K562 (cell line): Measurements from ENCODE around the gene CSRNP2. TPM values are rescaled to one million over a fixed set of nuclear protein-coding genes. Genes with fewer than 3 reads are reported as not detected.

ENCODE experiments used
- ATF7 ChIP-seq: fragments of 450-650 bp; IDR thresholded peaks from 2 replicates; pipeline ENCODE4 v1.7.1; 2014; ENCODE audit warnings: mild to moderate bottlenecking, moderate library complexity
- BMI1 ChIP-seq: fragments of 150-350 bp; IDR thresholded peaks from 2 replicates; pipeline ENCODE4 v1.6.1; 2014; ENCODE audit warnings: low read length
- CBX2 ChIP-seq: fragments of 200-600 bp; sonication (generic); IDR thresholded peaks from one replicate; pipeline ENCODE4 v1.6.1; 2012; ENCODE audit warnings: mild to moderate bottlenecking, low read length, inconsistent platforms; ENCODE audit not compliant: insufficient read depth, poor library complexity, severe bottlenecking
- CCAR2 ChIP-seq: fragments of 200-400 bp; formaldehyde crosslinking; IDR thresholded peaks from 2 replicates; pipeline ENCODE4 v1.6.1; 2017; ENCODE audit warnings: mild to moderate bottlenecking, low read depth, low read length
- GABPB1 ChIP-seq: sonication (generic); formaldehyde crosslinking; IDR thresholded peaks from 2 replicates; pipeline ENCODE4 v1.8.0; 2022; ENCODE audit warnings: mild to moderate bottlenecking, missing genetic modification reagents
- HDAC8 ChIP-seq: fragments of 450-650 bp; IDR thresholded peaks from 2 replicates; pipeline ENCODE4 v1.6.1; 2016; ENCODE audit warnings: mild to moderate bottlenecking, missing genetic modification characterization, moderate library complexity, missing compliant biosample characterization
- HINFP ChIP-seq: fragments of 450-650 bp; conservative IDR thresholded peaks from 2 replicates; pipeline ENCODE4 v1.6.1; 2016; ENCODE audit warnings: missing genetic modification characterization, low read depth, mild to moderate bottlenecking, control low read depth, missing compliant biosample characterization
- HLTF ChIP-seq: fragments of 450-650 bp; IDR thresholded peaks from 2 replicates; pipeline ENCODE4 v1.6.1; 2016
- IFI16 ChIP-seq: fragments of 250-450 bp; sonication (Bioruptor Pico); IDR thresholded peaks from 2 replicates; pipeline ENCODE4 v2.1.2; 2022; ENCODE audit warnings: mild to moderate bottlenecking, inconsistent platforms
- KAT2B ChIP-seq: IDR thresholded peaks from one replicate; pipeline ENCODE4 v1.6.1; 2012; ENCODE audit warnings: low read depth, mild to moderate bottlenecking, control low read depth, inconsistent platforms, low read length, moderate library complexity
- KDM1A ChIP-seq, 2 experiments: fragments of 450-650 bp; IDR thresholded peaks; 2 replicates each; pipeline ENCODE4 v1.6.1; 2016; ENCODE audit warnings: mild to moderate bottlenecking in 2 of 2
- KLF10 ChIP-seq: fragments of 250-450 bp; sonication (Bioruptor Pico); IDR thresholded peaks from 2 replicates; pipeline ENCODE4 v1.6.1; 2021; ENCODE audit warnings: matching md5 sums
- MEIS2 ChIP-seq: fragments of 450-650 bp; IDR thresholded peaks from 2 replicates; pipeline ENCODE4 v1.6.1; 2014; ENCODE audit warnings: mild to moderate bottlenecking; ENCODE audit not compliant: partially characterized antibody
- MYBL2 ChIP-seq, 2 experiments: fragments of 450-650 bp in 1 of 2; sonication (generic) in 1 of 2; formaldehyde crosslinking in 1 of 2; IDR thresholded peaks; 2 replicates each; pipeline versions ENCODE4 v1.6.1 to v1.8.1; 2017 to 2022; ENCODE audit warnings: borderline replicate concordance in 1 of 2, inconsistent platforms in 1 of 2, low read depth in 1 of 2, mild to moderate bottlenecking in 1 of 2, missing genetic modification reagents in 1 of 2, moderate library complexity in 1 of 2
- NCOA4 ChIP-seq: fragments of 450-650 bp; IDR thresholded peaks from 2 replicates; pipeline ENCODE4 v1.6.1; 2018; ENCODE audit warnings: mild to moderate bottlenecking; ENCODE audit not compliant: partially characterized antibody
- NFE2L1 ChIP-seq: fragments of 450-650 bp; IDR thresholded peaks from 2 replicates; pipeline ENCODE4 v1.6.1; 2016; ENCODE audit warnings: missing genetic modification characterization, low read depth, mild to moderate bottlenecking, missing compliant biosample characterization, moderate library complexity, borderline replicate concordance
- PYGO2 ChIP-seq: fragments of 450-650 bp; IDR thresholded peaks from 2 replicates; pipeline ENCODE4 v1.6.1; 2016; ENCODE audit warnings: mild to moderate bottlenecking, missing genetic modification characterization, moderate library complexity, missing compliant biosample characterization
- RBM22 ChIP-seq: fragments of 200-400 bp; formaldehyde crosslinking; IDR thresholded peaks from 2 replicates; pipeline ENCODE4 v1.6.1; 2018; ENCODE audit warnings: low read length, low read depth; ENCODE audit not compliant: poor library complexity, severe bottlenecking
- SNRNP70 ChIP-seq: fragments of 200-400 bp; formaldehyde crosslinking; optimal IDR thresholded peaks from 2 replicates; pipeline ENCODE3; 2017; ENCODE audit warnings: low read depth, low read length
- SP2 ChIP-seq: IDR thresholded peaks from 2 replicates; pipeline ENCODE4 v1.6.1; 2011; ENCODE audit warnings: mild to moderate bottlenecking, low read depth, low read length, moderate library complexity; ENCODE audit not compliant: poor library complexity, severe bottlenecking; ENCODE audit errors: extremely low read depth
- TAF1 ChIP-seq: IDR thresholded peaks from 2 replicates; pipeline ENCODE4 v1.6.1; 2011; ENCODE audit warnings: mild to moderate bottlenecking, low read length, moderate library complexity; ENCODE audit not compliant: insufficient read depth, control insufficient read depth, severe bottlenecking; ENCODE audit errors: extremely low read depth
- TAF15 ChIP-seq: fragments of 200-400 bp; formaldehyde crosslinking; IDR thresholded peaks from 2 replicates; pipeline ENCODE4 v1.6.1; 2017; ENCODE audit warnings: mild to moderate bottlenecking, low read depth, low read length, moderate library complexity
- ZBTB1 ChIP-seq: sonication (generic); formaldehyde crosslinking; IDR thresholded peaks from 2 replicates; pipeline ENCODE4 v1.8.1; 2023; ENCODE audit warnings: missing genetic modification reagents, low read depth, mild to moderate bottlenecking, borderline replicate concordance
- ZBTB17 ChIP-seq: fragments of 450-650 bp; formaldehyde crosslinking; IDR thresholded peaks from 2 replicates; pipeline ENCODE4 v1.4.0; 2020; ENCODE audit warnings: mild to moderate bottlenecking
- ZC3H8 ChIP-seq: fragments of 450-650 bp; IDR thresholded peaks from 2 replicates; pipeline ENCODE4 v1.6.1; 2017
- ZFPM2 ChIP-seq: fragments of 250-450 bp; sonication (Bioruptor Pico); IDR thresholded peaks from 2 replicates; pipeline ENCODE4 v1.5.1; 2022; ENCODE audit warnings: mild to moderate bottlenecking
- ZNF274 ChIP-seq: IDR thresholded peaks from 2 replicates; pipeline ENCODE4 v1.6.1; 2011; ENCODE audit warnings: low read depth, mild to moderate bottlenecking, low read length, moderate library complexity, borderline replicate concordance
- ZNF586 ChIP-seq: fragments of 450-650 bp; formaldehyde crosslinking; conservative IDR thresholded peaks from 2 replicates; pipeline ENCODE4 v1.4.0; 2020; ENCODE audit warnings: mild to moderate bottlenecking, moderate library complexity
- ZNF695 ChIP-seq: fragments of 450-650 bp; formaldehyde crosslinking; IDR thresholded peaks from 2 replicates; pipeline ENCODE4 v1.4.0; 2020; ENCODE audit warnings: mild to moderate bottlenecking, moderate library complexity
- ZZZ3 ChIP-seq: fragments of 450-650 bp; IDR thresholded peaks from 2 replicates; pipeline ENCODE4 v1.6.1; 2016; ENCODE audit warnings: antibody characterized with exemption, mild to moderate bottlenecking, moderate library complexity
- polyA plus RNA-seq, 8 experiments: library from polyadenylated mRNA; depleted of rRNA in 4 of 8; stranded (reverse) in 5 of 8; unstranded in 3 of 8; fragments of >200 nt; fragmentation: Nextera tagmentation in 2 of 8; fragmentation: Illumina TruSeq in 1 of 8; extraction: Ambion mirVana in 2 of 8; extraction: Trizol in 1 of 8; gene quantifications; 2 replicates each; pipeline versions ENCODE4 v1.2.1 to v1.2.3, GENCODE V29; 2011 to 2014; ENCODE audit warnings: inconsistent platforms in 1 of 8, missing spikeins in 1 of 8
- total RNA-seq, 7 experiments: library from RNA; depleted of rRNA in 6 of 7; stranded (reverse); fragments of >200 nt in 6 of 7; fragmentation: Illumina TruSeq in 2 of 7; extraction: Trizol in 2 of 7; gene quantifications; 2 replicates each; pipeline versions ENCODE4 v1.2.1 to v1.2.3, GENCODE V29; 2011 to 2021; ENCODE audit warnings: low replicate concordance in 1 of 7

Gene CSRNP2
- total and polyA plus RNA-seq, 9 of the 15 experiments (the other 6 are each of a cell fraction or from before 2014, with no cell fraction given), result 1.6 to 13.9 (median 5.9) TPM

DNA sequence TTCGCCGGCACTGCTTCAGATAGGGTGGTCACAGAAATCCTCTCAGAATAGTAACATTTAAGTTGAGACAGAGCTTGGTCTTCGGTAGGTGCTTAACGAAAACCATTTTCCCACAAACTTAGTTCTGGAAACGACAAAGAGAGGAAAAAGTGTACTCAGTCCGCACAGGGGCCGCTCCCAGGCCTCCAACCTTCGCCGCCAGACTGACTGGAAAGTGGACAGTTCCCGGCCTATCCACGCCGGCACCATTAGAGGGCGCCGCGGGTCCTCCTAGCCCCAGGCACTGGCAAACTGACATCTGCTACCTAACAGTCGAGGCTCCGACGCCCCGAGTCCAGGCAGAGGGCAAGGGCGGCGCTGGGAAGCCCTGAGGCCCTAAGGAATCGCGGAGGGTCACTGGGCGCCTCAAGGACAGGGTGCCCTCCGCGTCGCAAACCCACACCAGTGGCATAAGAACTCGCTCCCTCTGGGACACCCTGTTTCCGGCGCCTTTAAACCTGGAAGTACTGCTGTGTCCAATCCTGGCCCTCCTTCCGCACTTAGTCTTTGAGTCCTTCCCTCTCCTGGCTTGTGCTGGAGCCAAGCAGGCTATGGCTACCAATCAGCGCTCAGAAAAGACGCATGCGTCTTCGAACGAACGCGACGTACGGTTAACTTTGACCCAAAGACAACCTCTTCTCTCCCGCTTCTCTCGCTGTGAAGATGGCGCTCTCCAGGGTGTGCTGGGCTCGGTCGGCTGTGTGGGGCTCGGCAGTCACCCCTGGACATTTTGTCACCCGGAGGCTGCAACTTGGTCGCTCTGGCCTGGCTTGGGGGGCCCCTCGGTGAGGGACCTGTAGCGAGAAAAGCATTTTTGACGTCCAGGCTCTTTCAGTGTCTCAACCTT is 35.5 kb downstream of the CSRNP2 start, which contains the start of gene LETMD1 (continued):
- peak; percentile 74 for TF ChIP-seq MYBL2 (IDR thresholded peaks at IDR 0.05; ENCODE audit: low read depth)
- TF ChIP-seq MYBL2 (CRISPR knock-in tag; IDR thresholded peaks at IDR 0.05; ENCODE audit: borderline replicate concordance), result no peak
- no peak for TF ChIP-seq IFI16
- no peak for TF ChIP-seq ZBTB1 (CRISPR knock-in tag)
- no peak for TF ChIP-seq MEIS2
- peak; percentile 82; the same call in 1 of the 2 replicates for TF ChIP-seq HDAC8 (tag)
- TF ChIP-seq TAF15, result no peak
- no peak for TF ChIP-seq NFE2L1 (tag)
- TF ChIP-seq HINFP (tag), result no peak
- TF ChIP-seq ZZZ3, result no peak
- no peak for TF ChIP-seq ZC3H8
- TF ChIP-seq GABPB1 (CRISPR knock-in tag), result peak; percentile 87
- TF ChIP-seq SNRNP70, result no peak
- peak; percentile 44; the same call in 1 of the 2 replicates for TF ChIP-seq ZBTB17 (CRISPR knock-in tag)
- TF ChIP-seq SP2, result no peak
- no peak for TF ChIP-seq NCOA4
- no peak for TF ChIP-seq ZNF586 (CRISPR knock-in tag)
- TF ChIP-seq ZNF274, result no peak
- no peak for TF ChIP-seq BMI1
- TF ChIP-seq KDM1A (IDR thresholded peaks at IDR 0.05), result no peak
- no peak for TF ChIP-seq ZNF695 (CRISPR knock-in tag)
- no peak for TF ChIP-seq KAT2B
- no peak for TF ChIP-seq PYGO2 (tag)
- TF ChIP-seq RBM22, result no peak
- no peak for TF ChIP-seq HLTF
- TF ChIP-seq ZFPM2 (CRISPR knock-in tag), result no peak
- TF ChIP-seq TAF1, result peak; percentile 96
- no peak for TF ChIP-seq KLF10 (CRISPR knock-in tag)
- no peak for TF ChIP-seq CBX2
- TF ChIP-seq ATF7, result peak; percentile 86
- TF ChIP-seq CCAR2, result no peak
